GM18861 (cell line): ENCODE measurements around the gene CSNK2A1.
"Not testable (repeated sequence)": the region's sequence is repeated elsewhere in the genome, so short reads cannot be mapped to it uniquely, and the experiment has no call there.

Experiments used
- ATAC-seq: cut with Tn5 transposase; IDR thresholded peaks from one replicate; pipeline ENCODE4 v1.9.1; 2021; ENCODE audit not compliant: unreplicated experiment

The CSNK2A1 gene

DNA sequence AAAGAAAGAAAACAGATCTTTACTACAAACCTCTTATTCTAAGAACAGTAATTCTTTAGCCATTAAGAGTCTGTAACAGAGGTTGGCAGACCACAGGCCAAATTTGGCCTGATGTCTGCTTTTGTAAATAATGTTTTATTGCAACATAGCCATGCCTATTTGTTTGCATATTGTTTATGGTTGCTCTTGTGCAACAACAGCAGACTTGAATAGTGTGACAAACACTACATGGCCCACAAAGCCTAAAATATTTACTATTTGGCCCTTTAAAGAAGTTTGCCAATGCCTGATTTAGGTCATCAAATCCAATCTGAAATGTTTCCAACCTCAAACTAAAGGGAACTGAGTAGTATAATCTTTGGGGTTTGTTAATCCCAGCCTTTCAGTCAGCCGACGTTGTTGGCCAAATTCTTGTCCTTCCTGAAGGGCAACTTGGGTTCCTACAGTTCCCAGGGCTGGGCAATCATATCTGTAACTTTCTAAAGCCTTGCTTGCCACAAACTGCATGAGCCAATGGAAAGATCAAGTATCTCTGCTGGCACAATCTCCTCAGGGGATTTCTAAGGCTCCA, 47.4 kb downstream of the CSNK2A1 start:
- ATAC-seq, result no peak

DNA sequence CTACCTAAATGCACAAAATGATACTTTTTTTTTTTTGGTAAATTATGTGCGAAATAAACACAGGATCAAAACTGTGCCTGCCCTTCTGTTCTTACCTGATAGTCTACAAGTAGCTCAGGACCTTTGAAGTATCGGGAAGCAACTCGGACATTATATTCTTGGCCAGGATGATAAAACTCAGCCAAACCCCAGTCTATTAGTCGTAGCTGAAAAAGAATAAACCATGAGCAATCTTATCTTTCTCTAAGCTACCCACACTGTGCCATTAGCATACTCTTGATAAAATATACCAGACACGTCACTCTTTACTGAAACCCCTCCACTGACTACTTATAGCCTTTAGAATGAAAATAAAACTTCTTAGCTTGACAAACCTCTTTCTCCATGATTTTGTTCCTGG, 51.4 kb downstream of the CSNK2A1 start:
- no peak for ATAC-seq

DNA sequence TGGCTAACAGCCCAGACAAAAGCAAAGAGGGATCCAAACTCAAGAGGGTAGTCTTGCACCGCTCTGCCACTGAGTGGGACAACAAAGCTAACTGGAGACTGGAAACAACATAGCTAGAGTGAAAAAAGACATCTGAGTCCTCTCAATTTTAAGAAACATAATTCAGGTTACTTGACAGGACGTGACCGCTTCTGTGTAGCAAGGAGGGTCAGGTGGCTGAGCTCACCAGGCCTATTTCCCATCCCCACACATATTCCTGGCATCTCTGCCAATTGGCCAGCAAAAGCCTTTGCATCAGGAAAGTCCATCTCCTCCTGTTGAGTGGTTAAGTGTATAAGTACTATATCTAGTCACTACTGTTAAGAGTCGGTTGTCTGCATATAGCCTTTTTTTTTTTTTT, 55.9 kb downstream of the CSNK2A1 start:
- no peak for ATAC-seq

DNA sequence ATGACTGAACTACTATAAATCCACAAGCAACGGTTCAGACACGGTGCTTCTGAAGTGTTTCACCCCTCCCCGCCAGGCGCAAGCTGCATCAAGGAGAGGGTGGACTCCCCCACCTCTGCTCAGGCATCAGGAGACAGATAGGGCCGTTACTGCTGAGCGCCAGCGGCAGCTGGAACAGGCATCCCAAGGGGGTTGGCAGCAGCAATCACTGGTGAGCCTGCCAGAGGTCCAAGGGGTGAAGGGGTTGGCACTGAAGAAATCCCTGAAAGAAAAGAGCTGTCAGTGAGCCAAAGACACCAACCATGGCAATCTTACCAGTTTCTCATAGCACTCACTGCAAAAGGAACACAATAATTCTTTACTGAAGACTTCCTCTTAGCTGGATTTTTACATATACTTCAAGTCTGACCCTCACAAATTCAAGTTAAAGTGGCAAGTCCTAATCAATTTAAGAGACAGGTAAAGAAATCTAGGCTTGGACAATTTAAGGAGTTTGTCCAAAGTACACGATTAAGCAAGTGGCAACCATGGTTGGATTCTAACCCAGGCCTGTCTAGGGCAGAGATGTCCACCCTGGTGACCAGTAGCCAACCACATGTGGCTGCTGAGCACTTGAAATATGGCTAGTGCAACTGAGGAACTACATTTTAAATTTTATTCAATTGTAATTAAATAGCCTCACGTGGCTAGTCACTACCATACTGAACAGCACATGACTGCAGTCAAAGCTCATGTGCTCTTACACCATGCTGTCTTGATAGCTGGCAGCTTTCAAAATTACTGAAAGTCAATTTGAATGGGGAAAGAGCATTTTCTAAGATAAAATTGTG, 59.6 kb downstream of the CSNK2A1 start:
- ATAC-seq, result no peak

DNA sequence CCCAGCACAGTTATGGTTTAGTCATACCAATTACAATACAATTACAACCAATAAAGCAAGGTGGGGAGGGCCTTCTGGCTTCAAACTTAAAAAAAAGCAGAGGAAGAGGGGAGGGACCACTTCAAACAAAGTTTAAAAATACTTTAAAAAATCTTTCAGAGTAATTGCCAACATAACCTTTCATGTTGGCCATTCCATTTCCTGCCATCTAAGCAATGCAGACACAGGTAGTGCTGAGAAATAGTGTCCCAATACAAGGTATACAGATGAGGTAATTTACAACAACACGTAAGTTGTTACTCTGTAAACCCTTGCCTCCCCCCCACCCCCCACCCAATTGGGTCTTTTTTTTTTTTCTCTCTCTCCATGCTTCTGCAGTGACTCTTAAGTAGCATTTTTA, 62.4 kb downstream of the CSNK2A1 start:
- ATAC-seq, result no peak

DNA sequence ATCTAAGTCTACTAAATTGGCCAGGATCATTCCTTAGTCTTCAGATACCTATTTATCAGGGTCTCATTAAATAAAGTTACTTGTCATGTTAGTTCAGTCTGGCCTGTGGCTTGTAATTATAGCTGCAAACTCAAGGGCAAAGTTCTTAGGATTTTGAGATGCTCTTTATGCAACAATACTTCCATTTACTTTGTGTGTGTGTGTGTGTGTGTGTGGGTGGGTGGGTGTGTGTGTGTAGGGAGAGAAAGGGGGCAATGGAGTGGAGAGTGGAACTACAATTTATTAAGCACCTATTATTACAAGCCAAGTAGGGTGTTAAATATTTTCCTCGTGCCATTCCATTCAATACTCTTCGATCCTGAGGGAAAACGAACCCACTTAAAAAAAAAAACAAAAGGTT, 63.5 kb downstream of the CSNK2A1 start:
- no peak for ATAC-seq

DNA sequence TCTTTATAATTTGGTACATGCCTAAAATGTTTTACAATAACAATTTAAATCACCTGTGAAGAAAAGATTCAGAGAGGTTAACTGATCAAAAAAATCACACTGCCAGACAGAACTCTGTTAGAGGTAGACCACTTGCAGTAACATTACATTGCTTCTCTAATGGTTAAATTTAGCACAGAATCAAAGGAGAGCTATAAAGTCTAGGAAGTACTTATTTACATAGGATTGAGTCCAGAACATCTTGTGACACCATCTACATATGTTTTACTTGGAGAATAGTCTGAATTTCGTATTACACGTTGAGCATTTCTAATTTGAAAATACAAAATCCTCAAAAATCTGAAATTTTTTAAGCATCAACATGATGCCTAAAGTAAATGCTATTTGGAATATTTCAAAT, 64.1 kb downstream of the CSNK2A1 start:
- no peak for ATAC-seq

DNA sequence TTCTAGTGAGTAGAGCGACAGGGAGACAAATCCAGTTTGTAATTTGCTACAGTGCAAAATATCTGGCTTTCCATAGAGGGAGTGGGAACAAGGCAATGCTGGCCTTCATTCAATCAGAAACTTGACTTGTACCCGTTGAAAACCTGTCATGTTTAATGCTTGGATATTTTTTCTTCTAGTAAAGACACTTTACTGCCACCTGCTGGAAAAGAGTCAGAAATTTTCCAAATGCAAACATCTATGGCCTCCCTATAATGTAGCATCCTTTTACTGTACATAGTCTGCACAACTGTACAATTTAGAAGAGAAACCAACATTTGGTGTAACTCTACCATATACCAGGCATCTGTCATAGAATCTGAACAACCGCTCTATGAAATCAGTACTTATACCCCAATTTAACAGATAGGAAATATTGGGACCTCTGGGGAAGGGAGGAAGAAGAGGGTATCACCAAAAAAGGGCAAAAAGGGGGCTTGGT, 64.6 kb downstream of the CSNK2A1 start:
- no peak for ATAC-seq

DNA sequence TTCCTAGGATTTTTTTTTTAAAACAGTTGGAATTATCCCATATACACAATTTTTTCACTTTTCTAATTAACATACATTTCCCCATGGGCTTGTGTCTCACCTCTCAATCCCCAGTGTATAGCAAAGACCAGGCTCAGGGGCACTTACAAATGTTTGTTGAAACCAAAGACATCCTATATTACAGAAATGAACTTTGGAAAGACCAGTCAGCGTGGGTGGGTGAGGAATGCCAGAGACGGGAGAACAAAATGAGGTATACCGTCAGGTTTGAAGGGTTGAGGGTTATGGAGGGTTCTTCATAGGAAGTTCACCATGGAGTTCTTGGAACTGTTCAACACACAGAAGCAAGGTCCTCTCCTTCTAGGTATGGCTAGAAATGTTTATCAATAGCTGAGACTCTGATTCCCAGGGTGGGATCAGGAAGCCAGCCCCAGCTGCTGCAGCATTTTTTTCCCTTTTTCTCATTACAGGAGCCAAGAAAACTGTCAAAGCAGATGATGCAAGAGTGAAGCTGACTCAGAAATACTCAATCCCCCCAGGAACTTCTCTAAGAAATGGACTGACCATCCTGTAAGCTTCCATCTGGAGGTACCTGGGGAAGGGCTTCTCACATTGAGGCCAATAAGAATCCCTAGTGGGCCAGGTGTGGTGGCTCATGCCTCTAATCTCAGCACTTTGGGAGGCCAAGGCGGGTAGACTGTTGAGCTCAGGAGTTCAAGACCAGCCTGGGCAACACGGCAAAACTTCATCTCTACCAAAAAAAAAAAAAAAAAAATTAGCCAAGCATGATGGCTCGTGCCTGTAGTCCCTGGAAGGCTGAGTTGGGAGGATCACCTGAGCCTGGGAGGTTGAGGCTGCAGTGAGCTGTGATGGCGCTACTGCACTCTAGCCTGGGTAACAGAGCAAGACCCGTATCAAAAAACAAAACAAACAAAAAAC, 65.3 kb downstream of the CSNK2A1 start:
- ATAC-seq, result no peak

DNA sequence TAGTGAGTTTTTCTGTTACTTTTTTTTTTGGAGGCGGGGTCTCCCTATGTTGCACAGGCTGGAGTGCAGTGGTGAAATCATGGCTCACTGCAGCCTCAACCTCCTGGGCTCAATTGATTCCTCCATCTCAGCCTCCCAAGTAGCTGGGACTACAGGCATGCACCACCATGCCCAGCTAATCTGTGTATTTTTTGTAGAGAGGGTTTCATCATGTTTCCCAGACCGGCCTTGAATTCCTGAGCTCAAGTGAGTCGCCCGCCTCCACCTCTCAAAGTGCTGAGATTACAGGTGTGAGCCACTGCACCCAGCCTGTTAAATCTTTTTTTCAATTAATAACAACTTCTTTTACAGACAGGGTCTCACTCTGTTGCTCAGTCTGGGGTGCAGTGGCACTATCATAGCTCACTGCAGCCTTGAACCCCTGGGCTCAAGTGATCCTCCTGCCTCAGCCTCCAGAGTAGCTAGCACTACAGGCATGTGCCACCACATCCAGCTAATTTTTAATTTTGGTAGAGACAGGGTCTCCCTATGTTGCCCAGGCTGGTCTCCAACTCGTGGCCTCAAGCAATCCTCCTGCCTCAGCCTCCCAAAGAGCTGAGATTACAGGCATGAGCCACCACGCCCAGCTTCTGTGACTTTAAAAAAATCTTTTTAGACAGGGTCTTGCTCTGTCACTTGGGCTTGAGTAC, 66.9 kb downstream of the CSNK2A1 start:
- not testable (repeated sequence) for ATAC-seq

DNA sequence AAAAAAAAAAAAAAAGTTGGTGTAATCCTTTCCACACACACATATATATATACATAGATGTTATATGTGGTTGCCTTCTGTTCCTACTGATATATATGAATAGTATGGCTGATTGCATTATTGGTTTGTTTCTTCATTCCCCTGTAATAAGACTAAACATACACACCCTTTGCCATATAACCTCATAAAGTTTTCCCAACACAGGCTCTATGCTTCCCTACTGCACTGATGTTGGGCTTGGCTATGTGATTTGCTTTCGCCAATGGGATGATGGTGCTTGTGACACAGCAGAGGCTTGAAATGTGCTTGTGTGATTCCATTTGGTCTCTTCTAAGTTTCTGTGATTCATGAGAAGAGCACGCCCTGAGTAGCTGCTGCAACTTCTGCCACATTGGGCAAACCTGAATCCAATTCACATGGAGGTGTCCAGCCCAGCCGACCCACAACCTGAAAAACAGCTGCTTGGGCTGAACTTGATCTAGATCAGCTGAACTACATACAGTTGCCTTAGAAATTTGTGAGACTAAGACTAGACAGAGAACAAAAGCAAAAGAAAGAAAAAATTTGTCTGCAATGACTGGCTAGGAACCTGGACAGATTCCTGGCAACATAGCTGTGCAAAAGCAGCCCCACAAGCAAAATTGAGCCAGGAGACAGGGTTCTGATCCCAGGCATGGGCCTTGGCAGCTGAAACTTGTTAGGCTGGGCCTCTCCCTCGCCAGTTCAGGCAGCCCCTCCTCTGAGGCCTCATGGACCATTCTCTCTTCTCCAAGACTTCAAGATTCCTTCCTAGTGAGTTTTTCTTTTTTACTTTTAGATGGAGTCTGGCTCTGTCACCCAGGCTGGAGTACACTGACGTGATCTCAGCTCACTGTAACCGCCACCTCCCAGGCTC, 67.9 kb downstream of the CSNK2A1 start:
- ATAC-seq, result no peak

DNA sequence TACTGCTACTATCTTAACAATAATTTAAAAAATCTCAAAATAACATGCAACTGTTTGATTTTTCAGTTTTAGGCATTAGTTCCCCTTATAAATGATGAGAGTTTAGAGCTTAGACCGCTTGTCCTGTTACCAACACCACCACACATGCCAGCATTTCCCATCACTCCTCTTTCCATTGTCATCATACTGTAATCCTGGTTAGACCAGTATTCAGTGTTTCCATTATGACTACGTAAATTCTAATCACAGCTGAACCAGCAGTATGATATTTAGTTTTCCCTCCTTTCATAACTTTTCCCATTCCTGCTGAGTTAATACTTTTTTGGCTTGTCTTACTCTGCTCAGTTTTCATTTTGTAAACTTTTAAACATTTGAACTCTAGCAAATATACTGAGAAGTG, 69.0 kb downstream of the CSNK2A1 start:
- ATAC-seq, result no peak

DNA sequence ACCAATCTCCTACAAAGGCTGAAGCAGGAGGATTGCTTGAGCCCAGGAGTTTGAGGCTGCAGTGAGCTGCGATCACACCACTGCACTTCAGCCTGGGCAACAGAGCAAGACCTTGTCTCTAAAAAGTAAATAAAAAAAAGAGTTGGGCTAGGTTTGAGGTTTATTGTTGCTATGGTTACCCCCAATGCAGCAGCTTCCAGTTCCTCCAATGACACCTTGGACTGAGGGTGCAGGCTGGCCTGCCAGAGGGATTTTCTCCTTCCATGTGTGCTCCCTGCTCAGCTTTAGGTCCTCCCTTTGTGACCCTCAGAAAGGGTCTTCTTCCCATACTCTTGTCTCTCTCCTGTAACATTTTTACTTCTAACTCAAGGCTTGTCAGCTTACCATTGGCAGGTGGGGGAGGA, 70.7 kb downstream of the CSNK2A1 start:
- no peak for ATAC-seq

DNA sequence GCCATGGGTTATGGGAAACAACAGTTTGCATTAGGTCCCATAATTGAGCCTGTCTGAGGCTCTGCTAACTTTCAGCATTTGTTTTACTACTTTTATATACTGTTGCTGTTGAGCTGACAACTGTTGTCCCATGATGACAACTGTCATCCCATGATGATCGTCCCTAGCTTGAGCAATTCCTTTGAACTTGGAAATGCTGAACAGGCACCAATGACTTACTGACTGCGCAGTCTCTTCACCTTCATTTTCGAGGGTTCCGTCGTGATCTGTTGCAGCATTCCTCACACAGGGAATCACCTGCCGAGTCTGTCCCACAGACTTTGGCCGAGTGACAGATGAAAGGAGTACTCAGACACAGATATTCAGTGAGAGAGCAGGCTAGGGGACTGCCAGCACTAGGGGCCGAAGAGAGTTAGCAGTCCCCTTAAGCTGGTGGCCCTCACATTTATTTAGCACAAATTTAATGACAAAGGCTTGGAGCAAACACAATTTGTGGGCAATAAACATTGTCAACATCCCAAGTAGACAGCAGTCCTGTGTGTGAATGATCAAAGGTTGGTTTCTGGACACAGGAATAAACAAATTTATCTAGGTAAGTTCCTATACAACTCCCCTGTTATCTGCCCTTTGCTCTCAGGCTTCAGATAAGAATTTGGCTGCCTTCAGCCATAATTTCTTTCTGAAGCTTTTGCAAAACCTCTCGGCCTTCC, 71.3 kb downstream of the CSNK2A1 start:
- no peak for ATAC-seq

DNA sequence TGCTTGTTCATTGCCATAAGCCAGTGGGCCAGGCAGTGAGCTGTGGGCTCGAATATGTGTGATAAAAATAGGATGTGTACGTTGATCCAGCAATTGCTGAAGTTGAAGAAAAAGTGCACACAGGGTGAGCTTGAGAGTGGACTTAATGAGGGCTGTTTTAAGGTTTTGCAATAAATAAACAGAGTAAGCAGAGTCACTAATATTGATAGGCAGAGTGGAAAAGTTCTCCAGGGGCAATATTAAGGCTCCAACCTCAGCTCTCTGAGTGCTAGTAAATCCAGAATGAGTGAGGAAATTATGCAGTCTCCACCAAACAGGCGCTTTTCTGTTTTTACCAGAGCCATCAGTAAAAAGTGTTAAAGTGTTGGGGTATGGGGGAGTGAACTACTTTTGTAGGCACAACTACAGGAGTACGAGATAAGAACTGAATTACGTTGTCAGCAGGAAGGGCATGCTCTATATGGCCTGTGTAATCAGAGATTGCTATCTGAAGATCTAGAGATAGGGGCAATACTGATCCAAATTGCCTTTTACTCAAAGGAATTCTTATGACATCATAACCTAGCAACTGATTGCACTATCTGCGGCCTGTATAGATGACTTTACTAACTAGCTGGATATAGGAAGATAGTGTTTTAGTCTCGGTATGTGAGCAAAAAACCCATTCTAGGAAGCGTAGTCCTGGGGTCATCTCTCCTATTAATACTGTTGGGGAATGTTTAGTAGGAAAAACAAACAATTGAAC, 73.7 kb downstream of the CSNK2A1 start:
- ATAC-seq, result no peak

DNA sequence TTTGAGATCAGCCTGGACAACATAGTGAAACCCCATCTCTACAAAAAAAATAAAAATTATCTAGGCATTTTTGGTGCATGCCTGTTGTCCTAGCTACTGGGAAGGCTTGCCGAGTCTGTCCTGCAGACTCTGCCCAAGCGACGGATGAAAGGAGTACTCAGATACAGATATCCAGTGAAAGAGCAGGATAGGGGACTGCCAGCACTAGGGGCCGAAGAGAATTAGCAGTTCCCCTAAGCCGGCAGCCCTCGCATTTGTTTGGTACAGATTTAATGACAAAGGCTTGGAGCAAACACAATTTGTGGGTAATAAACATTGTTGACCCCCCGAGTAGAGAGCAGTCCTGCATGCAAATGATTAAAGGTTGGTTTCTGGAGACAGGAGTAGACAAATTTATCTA, 75.8 kb downstream of the CSNK2A1 start:
- ATAC-seq, result no peak

DNA sequence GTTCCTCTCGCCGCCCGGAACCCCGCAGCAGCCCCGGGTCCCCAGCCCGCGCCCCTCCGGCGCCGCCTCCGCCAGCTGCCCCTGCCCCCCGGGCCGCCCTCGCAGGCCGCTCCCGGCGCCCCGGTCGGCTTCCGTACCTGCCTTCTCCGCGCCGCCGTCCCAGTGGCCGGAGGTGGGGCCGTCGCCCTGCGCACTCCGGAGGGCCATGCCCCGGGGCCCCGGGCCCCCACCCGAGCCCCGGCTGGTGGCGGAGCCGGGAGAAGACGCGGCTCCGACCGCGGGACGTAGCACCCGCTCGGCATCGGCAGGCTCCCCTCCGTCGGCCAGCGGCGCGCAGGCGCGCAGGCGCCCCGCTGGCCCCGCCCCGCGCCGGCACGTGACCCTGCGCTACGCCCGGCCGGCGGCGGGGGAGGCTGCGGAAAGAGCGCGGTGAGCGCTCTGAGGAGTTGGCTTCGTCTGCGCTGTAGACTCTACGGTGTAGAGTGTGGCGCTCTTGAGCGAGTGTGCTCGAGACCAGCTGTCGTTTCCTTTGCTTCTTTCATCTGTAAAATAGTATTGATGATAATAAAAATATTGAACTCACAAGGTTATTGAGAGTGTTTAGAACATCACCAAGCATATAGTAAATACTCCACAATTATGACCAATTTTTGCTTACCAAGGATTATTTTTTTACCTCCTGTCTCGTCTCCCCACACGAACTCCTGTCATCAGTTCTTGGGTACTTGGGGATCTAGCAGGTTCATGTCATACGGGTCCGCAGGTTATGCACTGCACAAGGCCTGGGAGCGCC, 81.2 kb downstream of the CSNK2A1 start, which contains the start of gene TBC1D20:
TSS of gene TBC1D20 (minus strand) at position 335 of the 793 bp plus-strand sequence. CDS start at position 207, 128 bp downstream.
- ATAC-seq, result peak; percentile 92
